Small intestine (tissue), 7 donors: Measurements from ENCODE around the gene JAG2. TPM values are rescaled to one million over a fixed set of nuclear protein-coding genes. Genes with fewer than 3 reads are reported as not detected.

Experiments
- DNase-seq, 2 donors: peaks; one replicate each; pipeline versions ENCODE4 v3.0.0 to v3.0.0-alpha.2; 2013
- FAIRE-seq: peaks from 2 replicates; lab custom pipeline; 2012; peaks lifted over from hg19 to GRCh38; lab: Jason Lieb, UNC
- H3K27ac ChIP-seq, 3 donors: one replicate each; pipeline ENCODE4 v1.5.1; 2013; ENCODE audit warnings: low read length in 2 of 3, mild to moderate bottlenecking in 2 of 3, control low read depth in 1 of 3, inconsistent platforms in 1 of 3, low read depth in 1 of 3, moderate library complexity in 1 of 3
- H3K27me3 ChIP-seq, 3 donors: one replicate each; pipeline ENCODE4 v1.6.1; 2013; ENCODE audit warnings: low read length in 3 of 3, inconsistent platforms in 1 of 3; ENCODE audit not compliant: control insufficient read depth in 3 of 3, insufficient read depth in 3 of 3
- H3K36me3 ChIP-seq, 3 donors: one replicate each; pipeline ENCODE4 v1.6.1; 2013; ENCODE audit warnings: low read length in 3 of 3, inconsistent platforms in 1 of 3, low read depth in 1 of 3, mild to moderate bottlenecking in 1 of 3, moderate library complexity in 1 of 3; ENCODE audit not compliant: control insufficient read depth in 3 of 3, insufficient read depth in 2 of 3
- H3K4me1 ChIP-seq, 3 donors: one replicate each; pipeline ENCODE4 v1.6.1; 2013; ENCODE audit warnings: low read length in 2 of 3, inconsistent platforms in 1 of 3, low read depth in 1 of 3, mild to moderate bottlenecking in 1 of 3, moderate library complexity in 1 of 3; ENCODE audit not compliant: control insufficient read depth in 3 of 3, insufficient read depth in 2 of 3
- H3K4me3 ChIP-seq, 3 donors: one replicate each; pipeline ENCODE4 v1.5.1; 2013; ENCODE audit warnings: low read length in 3 of 3, control low read depth in 1 of 3, inconsistent platforms in 1 of 3, low read depth in 1 of 3, mild to moderate bottlenecking in 1 of 3, moderate library complexity in 1 of 3
- H3K9me3 ChIP-seq, 2 donors: one replicate each; pipeline ENCODE4 v1.6.1; 2013; ENCODE audit warnings: low read depth in 1 of 2, low read length in 1 of 2; ENCODE audit not compliant: control insufficient read depth in 2 of 2, insufficient read depth in 1 of 2
- WGBS, 3 donors: extraction: QIAGEN DNeasy Blood & Tissue Kit; methylation state at CpG; one replicate each; pipeline ENCODE4 v1.1.7; 2013; 5-methylcytosine and 5-hydroxymethylcytosine counted together
- polyA plus RNA-seq, 4 donors: library from polyadenylated mRNA; stranded (reverse) in 3 of 4; unstranded in 1 of 4; fragments of 200-250 nt in 3 of 4; fragments of 120-200 nt in 1 of 4; gene quantifications; one replicate each; pipeline versions ENCODE4 v1.2.1 to v1.2.3, GENCODE V29; 2013
- donor health status: healthy with polysubstance abuse.
- donor health status: control.
- donor health status: control.
- donor health status: Bipolar disorder and iron deficiency.
- donor health status: healthy.

JAG2 gene
- polyA plus RNA-seq, 4 donors: 2.0 to 15.1 (median 4.8) TPM

DNA sequence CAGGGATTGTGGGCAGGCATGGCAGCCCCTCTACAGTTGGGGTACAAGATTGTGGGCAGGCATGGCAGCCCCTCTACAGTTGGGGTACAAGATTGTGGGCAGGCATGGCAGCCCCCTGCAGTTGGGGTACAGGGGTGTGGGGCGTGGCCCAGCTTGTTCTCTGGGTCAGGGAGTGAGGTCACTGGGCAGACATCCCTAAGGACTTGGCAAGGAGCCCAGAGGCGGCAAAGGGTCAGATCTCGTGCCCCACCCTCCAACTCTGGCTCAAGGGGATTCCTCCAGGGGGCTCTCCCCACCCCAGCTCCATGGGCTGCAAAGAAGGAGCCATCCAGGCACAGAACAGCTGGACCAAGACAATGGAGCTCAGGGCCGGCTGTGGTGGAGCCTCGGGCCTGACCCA is 38.3 kb upstream of the JAG2 start:
- Histone ChIP-seq H3K9me3 (no peaks in the 10 kb centered on the region), H3K4me3 (no peak overlapping the region), H3K27ac (no peak overlapping the region), H3K4me1 (peaks cover 0 to 2% (median 0%) of the 10 kb centered on the region in 3 donors), H3K36me3 (peaks cover 5 to 31% (median 8%) of the 10 kb centered on the region in 3 donors), H3K27me3 (peaks cover 0 to 9% (median 0%) of the 10 kb centered on the region in 3 donors)
- no peak for DNase-seq
- FAIRE-seq: no peak
- 26 to 43% (median 36%) methylated on average over 5 of the region's 5 CpGs for WGBS, 3 donors

GRCh38 chr14:105205673-105206208 is 37.2 kb upstream of the JAG2 start:
- H3K36me3 ChIP-seq: peaks cover 5 to 20% (median 8%) of the 10 kb centered on the region in 3 donors
- H3K4me1 ChIP-seq: peaks cover 0 to 2% (median 0%) of the 10 kb centered on the region in 3 donors
- no peak for FAIRE-seq
- peaks cover 0 to 20% (median 6%) of the 10 kb centered on the region in 3 donors for H3K27me3 ChIP-seq
- no peaks in the 10 kb centered on the region for H3K9me3 ChIP-seq
- no peak for DNase-seq
- no peak overlapping the region for H3K27ac ChIP-seq
- no peak overlapping the region for H3K4me3 ChIP-seq
- WGBS, 3 donors: 26 to 48% (median 38%) methylated on average over 7 to 12 of the region's 12 CpGs

GRCh38 chr14:105204931-105205672 is 36.5 kb upstream of the JAG2 start:
- Histone ChIP-seq H3K4me3 (no peak overlapping the region), H3K27me3 (peaks cover 0 to 26% (median 7%) of the 10 kb centered on the region in 3 donors), H3K9me3 (no peaks in the 10 kb centered on the region), H3K4me1 (peaks cover 0 to 2% (median 0%) of the 10 kb centered on the region in 3 donors), H3K36me3 (peaks cover under 1 to 15% (median 4%) of the 10 kb centered on the region in 3 donors), H3K27ac (no peak overlapping the region)
- no peak for DNase-seq
- FAIRE-seq: no peak
- whole genome bisulfite sequencing, 3 donors: 20 to 49% (median 26%) methylated on average over 21 of the region's 21 CpGs

GRCh38 chr14:105204206-105204930 is 35.8 kb upstream of the JAG2 start:
- Histone ChIP-seq H3K27ac (no peak overlapping the region), H3K4me3 (no peak overlapping the region), H3K4me1 (peaks cover 0 to 2% (median 0%) of the 10 kb centered on the region in 3 donors), H3K36me3 (peaks cover 0 to 8% (median 0%) of the 10 kb centered on the region in 3 donors), H3K27me3 (peaks cover 0 to 34% (median 11%) of the 10 kb centered on the region in 3 donors), H3K9me3 (no peaks in the 10 kb centered on the region)
- DNase-seq (peak in 1 of 2 donors; percentile 84), FAIRE-seq (no peak)
- WGBS, 3 donors: 12 to 48% (median 22%) methylated on average over 24 of the region's 24 CpGs

DNA sequence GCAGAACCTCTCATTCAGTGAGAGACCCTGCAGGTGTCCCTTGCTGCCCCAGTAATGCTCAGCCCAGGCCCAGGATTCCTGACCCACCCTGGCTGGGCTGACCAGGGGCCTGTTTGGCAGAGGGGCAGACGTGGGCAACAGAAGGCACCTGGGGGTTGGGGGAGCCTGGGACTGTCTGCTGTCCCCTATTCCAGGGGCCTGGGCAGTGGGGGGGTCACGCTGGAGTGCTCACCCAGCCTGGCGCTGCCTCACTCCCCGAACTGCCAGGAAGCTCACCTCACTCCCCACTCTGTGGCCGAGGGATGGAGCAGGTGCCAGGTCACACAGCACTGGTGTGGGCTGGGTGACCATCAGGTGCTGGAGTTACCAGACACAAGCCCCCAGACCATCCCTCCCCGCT is 35.1 kb upstream of the JAG2 start:
- H3K4me1 ChIP-seq: peaks cover 0 to 2% (median 0%) of the 10 kb centered on the region in 3 donors
- H3K36me3 ChIP-seq: peaks cover 0 to 3% (median 0%) of the 10 kb centered on the region in 3 donors
- DNase-seq (no peak), FAIRE-seq (no peak)
- no peak overlapping the region for H3K4me3 ChIP-seq
- 52 to 67% (median 65%) methylated on average over 6 of the region's 6 CpGs for WGBS, 3 donors
- no peak overlapping the region for H3K27ac ChIP-seq
- H3K9me3 ChIP-seq: no peaks in the 10 kb centered on the region
- peaks cover 0 to 40% (median 11%) of the 10 kb centered on the region in 3 donors for H3K27me3 ChIP-seq

DNA sequence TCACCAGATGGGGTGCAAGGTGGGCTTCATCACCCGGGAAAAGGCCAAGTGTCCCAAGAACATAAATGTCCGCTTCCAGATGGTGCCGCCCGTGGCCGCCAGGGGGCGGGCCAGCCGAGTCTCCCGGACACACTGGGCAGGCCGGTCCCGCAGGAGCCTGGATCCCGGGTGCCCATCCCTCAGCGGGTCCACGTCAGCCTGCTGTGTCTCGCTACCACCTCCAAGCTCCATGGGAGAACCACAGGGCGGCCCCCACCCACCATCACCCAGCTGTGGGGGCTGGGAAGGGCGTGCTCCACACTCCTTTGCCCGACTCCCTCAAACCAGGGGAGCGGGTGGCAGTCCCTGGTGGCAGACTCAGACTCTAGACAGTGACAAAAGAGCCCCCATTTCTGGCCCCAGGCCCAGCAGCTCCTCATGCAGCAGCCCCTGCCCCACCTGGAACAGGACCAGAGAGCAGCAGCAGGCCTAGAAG is 34.5 kb upstream of the JAG2 start:
- WGBS, 3 donors: 2 to 6% (median 5%) methylated on average over 18 of the region's 18 CpGs
- DNase-seq (peak; percentile 59 to 80), FAIRE-seq (no peak)
- H3K4me1 ChIP-seq: peaks cover 0 to 2% (median 0%) of the 10 kb centered on the region in 3 donors
- H3K27ac ChIP-seq: no peak overlapping the region
- H3K4me3 ChIP-seq: no peak overlapping the region
- no peaks in the 10 kb centered on the region for H3K36me3 ChIP-seq
- no peaks in the 10 kb centered on the region for H3K9me3 ChIP-seq
- H3K27me3 ChIP-seq: peaks cover 4 to 46% (median 11%) of the 10 kb centered on the region in 3 donors

DNA sequence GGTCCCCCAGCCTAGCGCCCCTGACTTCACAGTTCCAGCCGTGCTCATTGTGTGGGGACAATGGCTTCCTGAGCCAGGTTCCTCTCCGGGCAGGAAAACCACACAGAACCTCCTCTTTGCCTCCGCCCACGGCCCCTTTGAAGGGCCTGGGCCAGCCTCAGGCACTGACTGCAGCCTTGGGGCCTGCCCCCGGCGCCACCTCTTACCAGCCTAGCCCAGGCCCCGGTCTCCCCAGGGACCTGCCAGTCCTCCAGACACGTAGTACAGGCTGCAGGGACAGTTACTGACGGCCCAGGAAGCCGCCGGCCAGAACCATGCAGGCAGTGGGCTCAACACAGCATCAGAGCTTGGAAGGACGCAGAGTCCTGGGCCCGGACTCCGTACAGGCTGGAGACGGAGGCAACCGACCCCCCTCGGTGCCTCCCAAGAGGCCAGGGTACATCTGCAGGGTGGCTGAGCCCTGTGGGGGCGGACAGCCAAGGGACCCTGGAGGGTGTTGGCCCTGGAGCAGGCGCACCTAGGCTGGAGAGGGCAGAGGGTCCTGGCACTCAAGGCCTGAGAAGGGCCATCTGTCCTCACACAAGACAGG is 33.4 kb upstream of the JAG2 start:
- Histone ChIP-seq H3K4me1 (peaks cover 0 to 2% (median 0%) of the 10 kb centered on the region in 3 donors), H3K27me3 (peaks cover 7 to 57% (median 13%) of the 10 kb centered on the region in 3 donors), H3K9me3 (no peaks in the 10 kb centered on the region), H3K4me3 (no peak overlapping the region), H3K36me3 (no peaks in the 10 kb centered on the region), H3K27ac (peak overlapping the region in 1 of 3 donors; percentile 26)
- no peak for FAIRE-seq
- DNase-seq: no peak
- 40 to 48% (median 42%) methylated on average over 20 of the region's 20 CpGs for WGBS, 3 donors
